ENCODE data around the gene TIPRL. TPM values are rescaled to one million over a fixed set of nuclear protein-coding genes. Genes with fewer than 3 reads are reported as not detected.
"Not testable (repeated sequence)": the region's sequence is repeated elsewhere in the genome, so short reads cannot be mapped to it uniquely, and the experiment has no call there.

The TIPRL gene
- 42.5 TPM for polyA plus RNA-seq (2013, experiment 1 of 2; ENCODE audit: insufficient read length)
- polyA plus RNA-seq (2013, experiment 2 of 2; ENCODE audit: insufficient read length), result 35.8 TPM

DNA sequence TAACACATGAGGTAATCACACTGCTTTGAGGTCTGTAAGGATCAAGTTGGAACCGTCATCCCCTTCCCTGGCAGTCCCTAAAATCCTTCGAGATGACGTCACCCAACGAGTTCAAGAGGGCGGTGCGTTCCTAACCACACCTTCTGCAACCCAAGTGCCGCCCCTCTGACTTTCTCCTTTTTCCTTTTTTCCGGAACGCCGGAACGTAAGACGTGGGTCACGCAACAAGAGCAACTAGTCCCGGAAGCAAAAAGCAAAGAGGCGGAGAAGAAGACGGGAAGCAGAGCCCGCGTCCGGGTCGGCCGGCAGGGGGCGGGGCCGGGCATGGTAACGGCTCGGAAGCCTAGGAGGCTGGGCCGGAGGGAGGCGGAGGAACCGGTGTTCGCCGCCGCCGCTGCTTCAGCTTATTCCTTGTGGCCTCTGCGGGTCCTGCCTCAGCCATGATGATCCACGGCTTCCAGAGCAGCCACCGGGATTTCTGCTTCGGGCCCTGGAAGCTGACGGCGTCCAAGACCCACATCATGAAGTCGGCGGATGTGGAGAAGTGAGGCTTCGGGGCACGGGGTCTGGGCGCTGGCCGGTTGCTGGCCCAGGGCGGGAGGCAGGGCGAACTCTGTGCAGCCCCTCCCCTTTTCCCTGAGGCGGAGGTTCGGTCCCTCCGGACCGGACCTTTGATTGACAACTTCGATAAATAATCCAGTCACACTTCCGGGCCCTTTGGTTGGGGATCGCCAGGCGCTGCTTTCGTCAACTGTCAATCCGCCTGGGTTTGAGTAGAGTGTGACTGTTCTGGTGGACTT, at the start of gene TIPRL:
Gene TIPRL, plus strand, starts transcription at position 325 of the 800 bp plus-strand sequence. Its CDS starts 116 bp downstream, at position 441.
- peak; percentile 100 for DNase-seq

DNA sequence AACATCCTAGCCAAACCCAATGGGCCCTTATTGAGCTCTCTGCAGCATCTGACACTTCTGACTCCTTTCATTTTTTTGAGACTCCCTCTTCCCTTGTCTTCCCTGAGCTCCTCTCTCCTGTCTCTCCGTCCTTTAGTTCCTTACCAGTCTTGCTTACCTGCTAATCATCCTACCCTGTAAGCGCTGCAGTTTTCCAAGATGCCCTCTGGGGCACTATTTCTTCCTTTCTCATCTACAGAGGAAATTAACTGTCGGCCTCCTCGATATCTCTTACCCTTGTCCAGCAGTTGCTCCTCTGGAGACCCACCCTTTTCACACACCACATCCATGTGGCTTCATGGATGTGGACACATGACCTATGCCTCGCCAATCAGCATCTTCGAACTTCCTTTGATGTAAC, 48.8 kb upstream of the TIPRL start:
- DNase-seq, result no peak

DNA sequence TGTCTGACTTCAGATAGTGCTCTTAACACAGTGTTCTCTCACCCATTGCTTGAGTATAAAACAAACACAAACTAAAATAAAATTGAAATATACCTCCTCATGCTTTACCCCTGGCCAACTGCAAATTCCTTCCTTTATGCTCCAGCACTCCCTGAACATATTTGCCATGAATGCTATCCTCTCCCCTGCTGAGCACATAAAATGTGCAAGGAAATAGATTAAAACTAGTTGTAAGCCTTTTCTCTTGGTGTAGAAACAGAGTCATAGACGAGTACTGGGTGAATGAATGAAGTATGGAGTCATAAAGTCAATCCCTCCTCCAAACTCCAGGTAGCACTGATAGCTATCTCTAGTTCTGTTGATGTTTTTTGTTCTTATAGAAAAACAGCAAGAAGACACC, 44.6 kb upstream of the TIPRL start:
- no peak for DNase-seq

DNA sequence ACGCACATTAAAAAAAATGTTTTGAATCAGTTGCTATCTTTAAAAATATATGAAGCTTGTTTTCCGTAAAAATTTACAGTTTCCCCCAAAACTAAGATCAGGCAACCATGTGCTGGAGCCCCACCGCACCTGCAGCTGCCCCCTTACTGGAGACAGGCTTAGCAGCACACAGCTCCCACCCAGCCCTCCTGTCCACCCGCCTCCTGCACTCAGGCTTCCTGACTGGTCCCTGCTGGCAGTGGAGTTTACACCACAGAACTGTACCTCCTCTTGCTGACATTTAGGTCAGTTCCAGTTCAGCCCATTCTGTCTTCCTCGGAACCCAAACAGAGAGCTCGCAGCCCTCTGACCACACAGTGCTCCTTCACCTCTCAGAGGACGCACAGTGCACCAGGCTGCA, 44.1 kb upstream of the TIPRL start:
- no peak for DNase-seq

DNA sequence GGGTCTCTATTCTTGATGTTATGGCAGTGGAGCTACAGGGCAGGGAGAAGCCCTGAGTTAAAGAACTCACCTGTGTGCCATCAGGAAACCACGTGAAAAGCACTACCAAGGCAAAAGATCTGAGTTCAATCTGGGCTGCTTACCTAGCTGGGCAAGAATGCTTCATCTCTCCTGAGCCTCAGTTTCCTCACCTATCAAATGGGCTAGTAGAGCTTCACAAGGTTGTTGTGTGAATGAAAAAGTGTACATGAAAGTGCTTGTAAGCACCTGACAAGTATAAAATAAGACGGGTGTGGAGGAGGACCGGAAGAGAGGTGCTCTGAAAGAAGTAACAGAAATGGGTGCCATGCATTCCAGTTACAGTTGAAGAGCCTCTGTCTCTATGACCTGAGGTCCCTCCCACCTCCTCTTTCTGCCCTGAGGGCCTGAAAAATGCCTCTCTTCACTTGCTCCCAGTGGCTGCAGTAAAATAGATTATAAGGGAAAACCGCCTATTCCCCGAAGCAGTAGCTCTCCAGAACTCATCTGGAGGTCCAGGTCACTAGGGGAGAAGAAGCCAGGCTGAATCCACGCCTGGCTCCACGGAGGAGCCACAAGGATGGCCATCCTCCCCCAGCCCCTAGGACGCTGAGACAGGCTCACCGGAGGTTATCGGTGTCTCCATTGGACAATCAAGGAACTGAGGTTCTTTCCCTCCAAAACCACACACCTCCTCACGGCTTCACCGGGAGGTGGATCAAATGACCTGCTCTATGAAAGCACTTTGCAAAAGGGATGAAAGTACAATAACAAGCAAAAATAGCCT, 43.4 kb upstream of the TIPRL start:
- DNase-seq, result no peak

DNA sequence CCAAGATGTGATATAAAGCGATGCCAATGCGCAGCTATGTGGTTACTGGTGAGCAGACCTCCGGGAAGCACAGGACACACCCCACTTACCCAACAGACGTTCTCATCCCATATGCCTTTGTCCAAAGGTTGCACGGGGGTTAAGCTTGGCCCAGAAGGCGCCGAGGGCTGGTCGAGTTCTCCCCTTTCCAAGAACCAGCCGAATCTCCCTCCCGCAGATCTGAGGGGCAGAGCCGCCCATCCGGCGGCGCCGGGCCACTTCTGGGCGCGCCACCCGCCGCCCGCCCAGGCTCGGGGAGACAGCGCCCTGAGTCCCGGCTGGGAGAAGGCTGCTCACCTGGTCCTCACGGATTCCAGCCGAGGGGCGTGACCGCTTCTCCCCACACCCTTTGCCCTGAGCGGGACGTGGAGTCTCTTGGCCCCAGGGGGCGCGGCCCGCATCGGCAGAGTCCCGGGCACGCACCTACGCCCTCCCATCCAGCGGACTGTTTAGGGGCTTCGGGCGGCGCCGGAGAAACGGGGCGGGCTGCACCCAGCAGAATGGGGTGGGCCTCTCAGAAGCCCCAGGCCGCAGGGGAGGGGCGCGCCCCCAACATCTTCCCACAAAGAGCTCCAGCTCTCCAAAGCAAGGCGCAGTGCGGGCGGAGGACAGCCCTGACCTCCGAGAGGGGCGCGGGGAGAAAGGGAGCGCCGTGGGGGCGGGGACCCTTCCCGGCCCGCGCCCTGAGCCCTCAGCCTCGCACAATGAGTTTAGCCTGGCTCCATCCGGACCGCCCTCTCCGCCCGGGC, 42.6 kb upstream of the TIPRL start:
- DNase-seq, result no peak

DNA sequence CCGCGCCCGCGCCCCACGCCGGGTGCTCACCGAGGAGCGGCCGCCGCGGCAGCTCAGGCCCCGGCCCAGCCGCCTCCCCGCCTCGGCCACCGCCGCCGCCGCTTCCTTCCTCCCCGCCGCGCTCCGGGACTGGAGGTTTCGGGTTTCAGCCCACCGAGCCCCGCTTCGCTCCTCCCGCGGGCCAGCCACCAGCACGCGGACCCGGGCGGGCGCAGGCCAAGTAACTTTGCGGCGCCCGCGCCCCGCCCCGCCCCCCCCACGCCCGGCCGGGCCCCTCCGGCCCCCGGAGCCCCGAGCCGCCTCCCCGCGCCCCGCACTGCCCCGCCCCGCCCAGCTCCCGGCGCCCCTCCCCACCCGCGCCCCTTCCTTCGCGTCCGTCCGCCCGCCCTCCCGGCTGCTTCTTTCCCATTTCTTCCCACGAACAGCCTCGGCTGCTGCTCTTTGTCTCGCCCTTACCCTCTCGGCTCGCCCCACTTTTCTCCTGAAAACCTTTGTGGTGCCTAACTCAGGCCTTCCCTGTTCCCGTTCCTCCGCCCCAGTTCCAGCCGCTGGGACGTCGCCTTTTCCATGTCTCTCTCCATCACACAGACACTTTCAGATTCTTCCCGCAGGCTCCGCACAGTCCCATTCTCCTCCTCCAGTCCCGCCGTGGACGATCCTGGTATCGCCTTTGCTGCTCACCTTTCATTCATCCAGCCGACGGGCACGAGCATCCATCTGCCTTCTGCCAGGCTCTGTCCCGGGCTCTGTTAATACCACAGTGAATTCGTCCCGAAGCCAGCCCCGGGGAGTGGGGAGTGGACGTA, 41.9 kb upstream of the TIPRL start, which contains the start of gene GPR161:
Gene GPR161, minus strand, starts transcription at position 222 of the 806 bp plus-strand sequence. CDS start 32,080 bp downstream, outside the sequence.
- peak; percentile 61 for DNase-seq

DNA sequence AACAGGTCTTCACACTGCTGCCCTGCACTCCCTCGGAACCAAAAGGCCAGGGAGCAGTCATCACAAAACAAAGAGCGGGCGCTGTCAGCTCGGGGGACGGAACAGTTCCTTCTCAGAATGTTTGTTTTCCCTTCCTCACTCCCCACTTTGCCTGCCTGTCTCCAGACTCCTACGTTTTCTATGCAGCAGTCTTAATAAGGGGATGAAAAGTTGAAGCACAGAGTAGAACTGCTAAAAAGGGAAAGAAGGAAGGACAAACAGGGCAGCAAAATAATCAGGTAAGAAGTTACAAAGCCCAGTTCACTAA, 41.3 kb upstream of the TIPRL start:
- DNase-seq, result peak; percentile 42

DNA sequence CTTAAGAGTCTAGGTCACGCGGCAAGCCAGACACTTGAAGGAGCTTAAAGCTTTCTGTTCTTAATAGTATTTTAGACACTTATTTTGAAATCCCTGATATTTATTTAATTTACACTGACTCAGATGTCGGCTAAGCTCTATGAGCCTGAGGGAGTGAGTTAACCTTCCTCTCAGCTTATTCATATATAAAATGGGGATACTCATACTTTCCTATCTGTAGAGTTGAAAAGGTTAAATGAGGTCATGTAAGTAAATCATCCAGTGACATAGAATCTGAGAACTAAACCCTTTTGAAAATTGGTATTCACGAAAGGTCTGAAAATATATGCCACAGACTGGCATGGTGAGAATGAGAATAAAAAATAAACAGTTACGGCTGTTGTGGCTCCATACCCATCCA, 40.6 kb upstream of the TIPRL start:
- peak; percentile 48 for DNase-seq

DNA sequence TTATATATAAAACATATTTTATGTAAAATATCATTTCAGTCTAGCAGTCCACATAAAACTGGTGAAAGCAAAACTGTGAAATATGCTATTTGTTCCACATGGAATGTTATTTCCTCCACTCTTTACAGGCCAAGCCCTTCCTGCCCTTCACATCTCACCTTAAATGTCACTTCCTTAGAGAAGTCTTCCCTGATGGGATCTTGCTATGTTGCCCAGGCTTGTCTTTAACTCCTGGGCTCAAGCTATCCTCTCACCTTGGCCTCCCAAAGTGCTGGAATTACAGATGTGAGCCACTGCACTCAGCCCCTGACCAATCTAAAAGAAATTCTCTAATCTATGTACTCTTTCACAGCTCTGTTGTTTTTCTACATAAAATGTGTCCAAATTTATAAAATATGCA, 39.7 kb upstream of the TIPRL start:
- DNase-seq, result no peak

DNA sequence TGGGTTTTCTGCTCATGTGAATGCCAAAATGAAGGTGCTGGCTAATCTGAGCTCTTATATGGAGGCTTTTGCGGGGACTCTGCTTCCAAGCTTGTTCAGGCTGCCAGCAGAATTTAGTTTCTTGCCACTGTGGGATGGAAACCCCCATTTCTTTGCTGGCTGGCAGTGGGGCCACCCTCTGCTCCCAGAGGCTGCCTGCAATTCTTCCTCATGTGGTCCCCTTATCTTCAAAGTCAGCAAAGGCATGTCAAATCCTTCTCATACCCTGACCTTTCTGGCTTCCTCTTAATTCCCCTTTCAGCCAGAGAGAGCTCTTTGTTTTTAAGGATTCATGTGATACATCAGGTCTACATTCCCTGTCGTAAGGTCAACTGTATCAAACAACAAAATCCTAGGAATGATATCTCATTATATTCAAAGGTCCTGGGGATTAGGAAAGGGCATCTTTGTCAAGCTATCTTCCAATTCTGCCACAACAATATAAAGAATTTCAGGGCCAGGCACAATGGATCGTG, 36.8 kb upstream of the TIPRL start:
- DNase-seq, result no peak

DNA sequence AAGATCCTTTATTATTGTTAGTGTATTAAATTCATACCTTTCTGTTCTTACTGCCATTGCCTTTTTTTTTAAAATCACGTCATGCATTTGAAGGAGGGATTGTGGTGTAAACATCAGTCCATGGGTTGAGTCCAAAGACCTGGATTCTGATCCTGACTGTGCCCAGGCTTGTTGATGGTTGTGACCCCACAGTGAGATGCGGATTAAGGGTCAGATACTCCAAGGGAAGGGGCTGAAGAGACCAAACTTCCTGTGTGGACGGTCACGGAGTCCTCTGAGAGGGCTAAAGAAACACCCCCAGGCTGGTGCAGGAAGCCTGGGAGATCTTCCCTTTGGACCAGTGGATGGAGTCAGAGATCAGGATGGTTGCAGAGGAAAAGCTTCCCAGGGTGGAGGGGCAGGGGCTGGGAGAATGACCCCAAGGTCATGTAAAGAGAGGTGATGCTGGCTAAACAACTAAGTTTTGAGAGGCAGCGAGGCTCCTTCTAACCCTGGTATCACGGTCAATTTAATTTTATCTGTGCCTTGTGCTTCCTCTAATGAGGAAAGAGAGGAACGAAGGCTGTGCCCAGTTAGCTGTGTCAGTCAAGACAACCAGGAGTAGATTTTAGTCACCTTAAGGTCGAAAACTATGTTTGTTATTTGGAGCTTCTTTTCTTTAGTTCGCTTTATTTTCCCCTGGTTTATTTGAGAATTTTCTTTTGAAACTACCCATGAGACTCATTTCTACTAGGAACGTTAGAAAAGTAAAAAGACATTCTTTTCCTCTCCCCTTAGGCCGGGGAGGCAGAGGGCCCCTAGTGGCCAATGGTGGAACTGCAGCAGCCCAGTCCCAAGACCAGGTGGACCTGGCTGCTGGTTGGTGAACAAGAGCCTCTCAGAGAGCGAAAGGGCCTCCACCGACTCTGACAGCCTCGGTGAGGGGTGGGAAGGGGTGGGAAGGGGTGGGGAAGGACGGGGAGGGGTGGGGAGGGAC, 33.3 kb upstream of the TIPRL start:
- peak; percentile 77 for DNase-seq

DNA sequence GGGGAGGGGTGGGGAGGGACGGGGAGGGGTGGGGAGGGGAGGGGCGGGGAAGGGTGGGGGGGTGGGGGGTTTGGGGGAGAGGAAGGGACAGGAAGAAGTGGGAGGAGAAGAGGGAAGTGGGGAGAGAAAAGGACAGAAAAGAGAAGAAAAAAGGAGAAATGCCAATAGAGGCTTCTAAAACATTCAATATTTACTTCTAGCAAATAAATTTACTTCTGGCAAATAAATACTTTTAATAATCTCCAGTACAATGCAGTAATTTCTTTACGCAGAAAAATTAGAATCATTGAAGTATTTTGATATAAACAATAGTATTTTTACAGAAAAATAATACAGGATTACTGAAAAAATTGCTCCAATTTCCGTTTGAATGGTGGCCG, 32.6 kb upstream of the TIPRL start:
- no peak for DNase-seq

DNA sequence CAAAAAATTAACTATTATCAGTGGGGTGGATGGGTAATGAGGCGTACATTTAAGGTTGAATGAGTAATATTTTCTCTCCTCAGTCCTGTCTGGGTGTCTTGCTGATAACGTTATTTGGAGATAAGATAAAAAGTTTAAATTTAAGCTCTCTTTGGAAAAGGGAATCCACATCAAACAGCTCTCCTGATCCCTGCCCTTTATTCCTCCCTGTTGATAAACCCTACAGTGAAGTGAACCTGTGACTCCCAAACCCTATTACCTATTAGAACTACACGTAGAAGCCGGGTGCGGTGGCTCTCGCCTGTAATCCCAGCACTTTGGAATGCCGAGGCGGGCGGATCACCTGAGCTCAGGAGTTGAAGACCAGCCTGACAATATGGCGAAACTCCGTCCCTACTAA, 32.1 kb upstream of the TIPRL start:
- DNase-seq, result no peak

DNA sequence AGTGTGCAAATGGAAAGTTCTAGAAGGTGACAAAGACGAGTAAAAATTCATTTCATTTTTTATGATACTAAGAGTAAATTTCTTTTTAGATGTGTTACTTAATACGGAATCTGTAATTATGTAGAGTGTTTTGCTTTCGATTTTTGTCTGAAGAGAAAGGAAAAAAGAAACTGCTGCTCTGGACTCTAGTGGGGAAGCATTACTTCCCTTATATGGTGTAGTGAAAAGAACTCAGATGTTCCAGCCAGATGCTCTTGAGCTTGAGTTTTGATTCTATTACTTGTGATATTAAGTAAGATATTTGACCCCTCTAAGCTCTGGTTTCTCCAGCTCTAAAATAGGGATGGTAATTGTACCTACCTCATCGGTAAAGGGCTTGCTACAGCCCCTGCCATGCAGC, 29.8 kb upstream of the TIPRL start:
- no peak for DNase-seq

DNA sequence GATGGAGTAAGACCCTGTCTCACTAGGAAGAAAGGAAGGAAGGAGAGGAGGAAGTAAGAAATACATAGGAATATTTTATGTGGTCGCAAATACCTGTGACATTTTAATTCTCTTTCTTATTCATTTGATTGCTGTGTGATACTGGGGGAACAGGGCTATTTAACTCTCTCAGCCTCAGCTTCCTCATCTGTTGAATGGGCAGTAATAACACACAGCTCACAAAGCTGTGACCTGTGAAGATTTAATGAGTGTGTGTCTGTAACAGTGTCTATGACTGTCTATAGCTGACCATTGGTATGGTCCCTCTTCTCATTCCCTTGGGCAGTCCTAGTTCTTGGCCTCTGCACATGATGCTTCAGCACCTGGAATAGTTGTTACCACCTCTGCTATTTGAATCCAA, 28.5 kb upstream of the TIPRL start:
- no peak for DNase-seq

DNA sequence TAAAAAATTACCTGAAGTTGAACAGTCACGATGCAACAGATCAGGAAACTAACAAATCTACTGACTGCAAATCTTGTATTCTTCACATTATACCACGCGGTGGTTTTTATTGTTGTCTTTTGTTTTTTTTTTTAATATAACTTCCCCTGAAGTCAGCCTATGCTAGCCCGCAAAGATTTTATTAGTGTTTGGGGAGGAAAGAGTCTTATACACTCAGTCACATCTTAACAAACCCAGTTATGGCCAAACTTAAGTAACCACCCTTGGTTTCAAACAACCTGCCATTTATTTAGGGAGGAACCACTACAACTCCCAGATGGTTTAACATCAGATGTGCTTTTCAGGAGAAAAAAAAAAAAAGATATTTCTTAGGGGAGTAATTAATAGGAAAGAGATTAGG, 26.8 kb upstream of the TIPRL start:
- DNase-seq, result no peak

DNA sequence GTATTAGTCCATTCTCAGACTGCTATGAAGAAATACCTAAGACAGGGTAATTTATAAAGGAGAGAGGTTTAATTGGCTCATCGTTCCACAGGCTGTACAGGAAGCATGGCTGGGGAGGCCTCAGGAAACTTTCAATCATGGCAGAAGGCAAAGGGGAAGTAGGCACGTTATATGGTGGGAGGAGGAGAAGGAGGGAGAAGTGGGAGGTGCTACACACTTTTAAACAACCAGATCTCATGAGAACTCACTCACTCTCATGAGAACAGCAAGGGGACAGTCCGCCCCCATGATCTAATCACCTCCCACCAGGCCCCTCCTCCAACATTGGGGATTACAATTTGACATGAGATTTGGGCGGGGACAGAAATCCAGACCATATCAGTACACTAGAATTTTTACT, 24.1 kb upstream of the TIPRL start:
- not testable (repeated sequence) for DNase-seq

DNA sequence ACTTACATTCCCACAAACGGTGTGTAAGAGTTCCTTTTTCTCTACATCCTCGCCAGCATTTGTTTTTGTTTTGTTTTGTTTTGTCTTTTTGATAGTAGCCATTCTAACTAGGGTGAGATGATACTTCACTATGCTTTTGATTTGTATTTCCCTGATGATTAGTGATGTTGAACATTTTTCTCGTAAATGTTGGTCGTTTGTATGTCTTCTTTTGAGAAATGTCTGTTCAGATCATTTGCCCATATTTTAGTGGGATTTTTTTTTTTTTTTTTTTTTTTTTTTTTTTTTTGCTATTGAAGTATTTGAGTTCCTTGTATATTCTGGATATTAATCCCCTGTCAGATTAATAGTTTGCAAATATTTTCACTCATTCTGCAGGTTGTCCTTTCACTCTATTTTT, 22.9 kb upstream of the TIPRL start:
- DNase-seq, result no peak

DNA sequence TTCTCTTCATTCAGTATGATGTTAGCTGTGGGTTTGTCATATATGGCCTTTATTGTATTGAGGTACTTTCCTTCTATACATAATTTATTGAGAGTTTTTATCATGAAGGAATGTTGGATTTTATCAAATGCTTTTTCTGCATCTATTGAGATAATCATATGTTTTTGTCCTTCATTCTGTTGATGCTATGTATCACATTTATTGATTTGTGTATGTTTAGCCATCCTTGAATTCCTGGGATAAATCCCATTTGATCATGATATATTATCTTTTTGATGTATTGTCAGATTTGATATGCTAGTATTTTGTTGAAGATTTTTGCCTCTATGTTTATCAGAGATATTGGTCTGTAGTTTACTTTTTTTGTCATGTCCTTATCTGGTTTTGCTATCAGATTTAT, 21.1 kb upstream of the TIPRL start:
- no peak for DNase-seq

DNA sequence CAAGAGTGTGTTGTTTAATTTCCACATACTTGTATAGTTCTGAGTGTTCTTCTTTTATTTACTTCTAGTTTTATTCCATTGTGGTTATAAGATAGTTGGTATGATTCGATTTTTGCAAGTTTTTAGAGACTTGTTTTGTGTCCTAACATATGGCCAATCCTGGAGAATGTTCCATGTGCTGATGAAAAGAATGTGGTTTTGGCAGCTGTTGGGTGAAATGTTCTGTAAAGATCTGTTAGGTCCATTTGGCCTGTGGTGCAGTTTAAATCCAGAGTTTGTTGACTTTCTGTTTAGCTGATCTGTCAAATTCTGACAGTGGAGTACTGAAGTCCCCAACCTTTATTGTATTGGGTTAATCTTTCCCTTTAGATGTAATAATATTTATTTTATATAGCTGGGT, 19.5 kb upstream of the TIPRL start:
- no peak for DNase-seq
